HUES6 (cell line): ENCODE measurements around the gene TLCD3B.

Source experiments
- H3K27ac ChIP-seq: 2 replicates; pipeline ENCODE4 v1.7.0; 2013; ENCODE audit warnings: low read depth, mild to moderate bottlenecking, low read length, inconsistent platforms
- H3K27me3 ChIP-seq: 2 replicates; pipeline ENCODE4 v1.6.1; 2013; ENCODE audit warnings: low read length; ENCODE audit not compliant: control insufficient read depth, insufficient read depth
- H3K36me3 ChIP-seq: 2 replicates; pipeline ENCODE4 v1.6.1; 2013; ENCODE audit warnings: low read length; ENCODE audit not compliant: control insufficient read depth, insufficient read depth
- H3K4me1 ChIP-seq: 2 replicates; pipeline ENCODE4 v1.6.1; 2013; ENCODE audit warnings: low read length; ENCODE audit not compliant: control insufficient read depth, insufficient read depth
- H3K4me3 ChIP-seq: 2 replicates; pipeline ENCODE4 v1.5.1; 2013; ENCODE audit warnings: low read depth, low read length
- H3K9ac ChIP-seq: one replicate; pipeline ENCODE4 v1.6.1; 2013; ENCODE audit warnings: mild to moderate bottlenecking, low read length
- H3K9me3 ChIP-seq: 2 replicates; pipeline ENCODE4 v1.6.1; 2013; ENCODE audit warnings: low read depth, low read length; ENCODE audit not compliant: control insufficient read depth, insufficient read depth

Gene TLCD3B

DNA sequence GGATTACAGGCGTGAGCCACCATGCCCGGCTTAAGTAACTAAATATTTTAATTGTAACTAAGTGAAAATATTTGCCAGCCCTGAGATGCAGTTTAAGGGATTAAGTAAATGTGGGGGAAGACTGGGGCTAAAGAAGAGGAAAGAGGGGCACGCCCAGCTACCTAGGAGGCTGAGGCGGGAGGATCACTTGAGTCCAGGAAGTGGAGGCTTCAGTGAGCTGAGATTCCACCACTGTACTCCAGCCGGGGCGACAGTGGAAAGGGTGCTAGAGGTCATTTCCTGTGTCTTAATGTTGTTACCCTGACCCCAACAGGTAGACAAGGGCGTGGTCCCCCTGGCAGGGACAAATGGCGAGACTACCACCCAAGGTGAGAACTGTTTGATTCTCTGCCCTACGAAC, 37.3 kb upstream of the TLCD3B start:
- H3K4me3 ChIP-seq: no peak overlapping the region
- peaks cover 18% of the 10 kb centered on the region for H3K4me1 ChIP-seq
- H3K9ac ChIP-seq: peak overlapping the region; percentile 23
- no peaks in the 10 kb centered on the region for H3K27me3 ChIP-seq
- no peak overlapping the region for H3K27ac ChIP-seq
- H3K36me3 ChIP-seq: peaks cover 67% of the 10 kb centered on the region
- no peaks in the 10 kb centered on the region for H3K9me3 ChIP-seq

DNA sequence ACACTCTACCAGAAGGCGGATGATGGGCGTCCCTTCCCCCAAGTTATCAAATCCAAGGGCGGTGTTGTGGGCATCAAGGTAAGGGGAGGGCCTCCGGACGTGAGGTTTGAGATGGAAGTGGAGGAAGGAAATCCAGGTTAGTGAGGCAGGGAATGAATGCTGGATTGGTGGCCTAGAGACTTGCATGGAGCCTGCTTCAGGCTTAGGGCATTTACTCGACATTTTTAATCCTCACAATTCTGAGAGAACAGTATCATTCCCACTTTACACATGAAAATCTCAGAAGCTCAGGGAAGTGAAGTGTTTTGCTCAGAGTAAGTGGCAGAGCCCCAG, 36.5 kb upstream of the TLCD3B start:
- Histone ChIP-seq H3K9me3 (no peaks in the 10 kb centered on the region), H3K27me3 (no peaks in the 10 kb centered on the region), H3K4me1 (peaks cover 21% of the 10 kb centered on the region), H3K27ac (no peak overlapping the region), H3K4me3 (peak overlapping the region; percentile 100), H3K9ac (peak overlapping the region; percentile 99), H3K36me3 (peaks cover 67% of the 10 kb centered on the region)

DNA sequence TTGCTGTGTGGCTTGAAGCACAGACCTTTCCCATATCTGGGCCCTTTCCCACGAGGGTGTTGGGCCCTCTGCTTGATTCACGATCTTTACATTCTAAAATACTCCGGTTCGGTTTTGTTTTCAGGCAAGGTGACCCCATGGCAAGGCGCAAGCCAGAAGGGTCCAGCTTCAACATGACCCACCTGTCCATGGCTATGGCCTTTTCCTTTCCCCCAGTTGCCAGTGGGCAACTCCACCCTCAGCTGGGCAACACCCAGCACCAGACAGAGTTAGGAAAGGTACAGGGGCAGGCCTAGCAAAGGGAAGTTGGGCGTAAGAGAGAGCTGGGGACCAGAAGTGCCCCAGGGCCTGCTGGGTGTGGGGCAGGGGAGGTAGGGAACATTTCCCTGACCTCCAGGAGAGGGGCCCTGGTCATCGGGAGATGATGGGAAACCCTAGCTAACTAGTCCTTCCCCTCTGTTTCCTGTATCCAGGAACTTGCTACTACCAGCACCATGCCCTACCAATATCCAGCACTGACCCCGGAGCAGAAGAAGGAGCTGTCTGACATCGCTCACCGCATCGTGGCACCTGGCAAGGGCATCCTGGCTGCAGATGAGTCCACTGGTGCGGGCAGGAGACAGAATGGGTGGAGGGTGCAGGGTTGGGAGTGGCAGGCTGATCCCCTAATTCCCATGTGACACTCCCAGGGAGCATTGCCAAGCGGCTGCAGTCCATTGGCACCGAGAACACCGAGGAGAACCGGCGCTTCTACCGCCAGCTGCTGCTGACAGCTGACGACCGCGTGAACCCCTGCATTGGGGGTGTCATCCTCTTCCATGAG, 35.9 kb upstream of the TLCD3B start:
- Histone ChIP-seq H3K4me1 (peaks cover 21% of the 10 kb centered on the region), H3K9ac (peak overlapping the region; percentile 99), H3K27ac (peak overlapping the region; percentile 86; the same call in 1 of the 2 replicates), H3K4me3 (peak overlapping the region; percentile 100), H3K36me3 (peaks cover 62% of the 10 kb centered on the region), H3K9me3 (no peaks in the 10 kb centered on the region), H3K27me3 (no peaks in the 10 kb centered on the region)

- peaks cover 54% of the 10 kb centered on the region for H3K36me3 ChIP-seq
- H3K9ac ChIP-seq: peak overlapping the region; percentile 99
- H3K4me1 ChIP-seq: peaks cover 21% of the 10 kb centered on the region
- peak overlapping the region; percentile 100 for H3K4me3 ChIP-seq
- peak overlapping the region; percentile 86 for H3K27ac ChIP-seq
- H3K9me3 ChIP-seq: no peaks in the 10 kb centered on the region
- H3K27me3 ChIP-seq: no peaks in the 10 kb centered on the region
Measured at GRCh38 chr16:30065943-30066760, 35.1 kb upstream of the TLCD3B start.

DNA sequence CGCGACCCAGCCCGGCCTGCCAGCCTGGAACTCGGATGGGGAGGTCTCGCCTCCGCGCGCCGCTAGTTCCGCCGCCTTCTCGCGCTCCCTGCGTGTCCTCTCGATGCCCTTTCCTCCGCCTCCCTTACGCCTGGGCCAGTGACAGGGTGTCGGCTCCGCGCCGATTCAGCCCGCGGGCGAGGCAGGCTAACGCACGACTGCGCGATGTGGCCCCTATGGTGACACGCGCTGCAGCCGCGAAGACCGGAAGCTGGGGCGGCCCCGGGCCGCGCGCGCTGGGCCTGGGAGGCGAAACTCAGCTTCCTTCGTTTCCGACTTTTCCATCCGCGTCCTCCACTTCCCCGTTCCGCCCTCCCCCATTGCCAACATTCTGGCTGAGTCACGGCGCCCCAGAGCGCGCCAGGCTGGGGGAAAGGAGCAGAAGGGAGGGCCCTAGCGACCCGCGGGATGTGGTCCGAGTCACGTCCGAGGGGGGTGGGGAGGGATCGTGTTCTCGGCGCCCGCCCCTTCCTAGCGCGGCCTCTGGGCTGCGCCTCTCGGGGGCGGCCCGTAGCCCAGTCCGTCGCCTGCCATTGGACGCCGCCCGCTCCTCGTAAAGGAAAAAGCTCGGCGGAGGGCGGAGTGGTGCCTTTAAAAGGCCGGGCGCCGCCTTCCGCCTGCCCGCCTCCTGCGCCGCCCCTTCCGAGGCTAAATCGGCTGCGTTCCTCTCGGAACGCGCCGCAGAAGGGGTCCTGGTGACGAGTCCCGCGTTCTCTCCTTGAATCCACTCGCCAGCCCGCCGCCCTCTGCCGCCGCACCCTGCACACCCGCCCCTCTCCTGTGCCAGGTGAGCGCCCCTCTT, 34.3 kb upstream of the TLCD3B start, which contains the start of gene ALDOA:
ALDOA (plus strand) TSS at position 659 of the 841 bp plus-strand sequence. CDS start 1,138 bp downstream, outside the sequence.
- Histone ChIP-seq H3K36me3 (peaks cover 46% of the 10 kb centered on the region), H3K9ac (peak within 1 kb of the TSS; percentile 99), H3K4me1 (peaks cover 26% of the 10 kb centered on the region), H3K4me3 (peak within 1 kb of the TSS; percentile 100), H3K27me3 (no peaks in the 10 kb centered on the region), H3K27ac (peak within 1 kb of the TSS; percentile 86), H3K9me3 (no peaks in the 10 kb centered on the region)

DNA sequence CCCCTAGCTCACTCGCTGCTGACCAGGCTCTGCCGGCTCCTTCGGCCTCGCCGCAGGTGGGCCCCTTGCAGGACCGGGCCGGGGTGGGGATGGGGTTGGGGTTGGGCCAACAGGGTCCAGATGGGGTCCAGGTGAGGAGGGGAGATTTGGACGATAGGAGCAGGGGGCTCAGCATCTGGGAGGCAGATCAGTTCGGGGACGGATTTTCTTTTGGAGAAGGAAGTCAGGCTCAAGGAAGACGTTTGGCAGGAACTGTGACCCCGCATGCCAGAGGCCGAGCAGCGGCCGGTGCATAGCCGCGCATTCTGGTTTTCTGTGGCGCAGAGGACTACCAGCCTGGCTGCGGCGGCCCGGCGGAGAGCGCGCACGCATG, 33.6 kb upstream of the TLCD3B start:
- H3K27me3 ChIP-seq: no peaks in the 10 kb centered on the region
- H3K27ac ChIP-seq: peak overlapping the region; percentile 86; the same call in 1 of the 2 replicates
- H3K4me3 ChIP-seq: peak overlapping the region; percentile 100
- H3K9me3 ChIP-seq: no peaks in the 10 kb centered on the region
- H3K4me1 ChIP-seq: peaks cover 26% of the 10 kb centered on the region
- H3K36me3 ChIP-seq: peaks cover 40% of the 10 kb centered on the region
- H3K9ac ChIP-seq: peak overlapping the region; percentile 95

- Histone ChIP-seq H3K4me1 (peaks cover 26% of the 10 kb centered on the region), H3K9ac (peak overlapping the region; percentile 95), H3K27me3 (no peaks in the 10 kb centered on the region), H3K9me3 (no peaks in the 10 kb centered on the region), H3K4me3 (peak overlapping the region; percentile 100), H3K36me3 (peaks cover 34% of the 10 kb centered on the region), H3K27ac (peak overlapping the region; percentile 86; the same call in 1 of the 2 replicates)
Measured at GRCh38 chr16:30063893-30064728, 33.0 kb upstream of the TLCD3B start.

GRCh38 chr16:30063278-30063892, 32.3 kb upstream of the TLCD3B start:
- H3K36me3 ChIP-seq: peaks cover 26% of the 10 kb centered on the region
- peak overlapping the region; percentile 95 for H3K9ac ChIP-seq

DNA sequence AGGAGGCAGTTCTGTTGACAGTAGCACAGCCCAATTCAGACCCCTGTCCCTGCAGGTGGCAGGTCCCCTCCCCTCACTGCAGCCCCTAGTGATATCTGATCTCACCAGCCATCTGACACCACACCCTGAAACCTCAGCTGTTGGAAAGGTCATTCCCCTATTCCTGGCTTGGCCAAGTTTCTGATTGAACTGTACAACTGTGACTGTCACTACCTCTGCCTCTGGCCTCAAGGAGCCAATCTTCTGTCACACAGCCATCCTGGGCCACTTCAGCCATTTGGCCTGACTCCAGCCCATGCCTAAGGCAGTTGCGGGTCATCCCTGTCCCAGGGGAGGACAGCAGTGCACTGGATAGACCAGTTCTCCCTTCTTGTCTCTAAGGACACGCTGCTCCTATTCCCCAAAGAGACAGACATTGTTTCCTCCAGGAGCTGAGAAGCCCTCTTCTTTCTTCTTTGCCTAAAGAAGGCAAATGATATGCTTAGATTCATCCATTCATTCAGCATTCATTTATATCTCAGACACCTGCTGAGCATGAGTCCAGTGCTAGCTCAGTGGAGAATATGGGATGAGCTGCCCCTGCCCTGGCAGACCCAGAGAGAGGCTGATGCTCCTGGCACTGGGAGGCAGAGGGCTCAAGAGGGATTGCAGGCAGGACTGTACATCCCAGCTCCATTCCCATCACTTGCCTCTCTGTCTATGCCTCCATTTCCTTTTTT, 29.9 kb upstream of the TLCD3B start:
- Histone ChIP-seq H3K9ac (no peak overlapping the region), H3K27ac (no peak overlapping the region), H3K9me3 (no peaks in the 10 kb centered on the region), H3K27me3 (no peaks in the 10 kb centered on the region), H3K4me1 (peaks cover 14% of the 10 kb centered on the region), H3K4me3 (no peak overlapping the region), H3K36me3 (peaks cover 3% of the 10 kb centered on the region; the same call in 1 of the 2 replicates)

More at GRCh38 chr16:30063278-30063892, 32.3 kb upstream of the TLCD3B start:
- H3K9me3 ChIP-seq: no peaks in the 10 kb centered on the region
- no peaks in the 10 kb centered on the region for H3K27me3 ChIP-seq
- H3K4me3 ChIP-seq: peak overlapping the region; percentile 100
- H3K4me1 ChIP-seq: peaks cover 26% of the 10 kb centered on the region
- H3K27ac ChIP-seq: peak overlapping the region; percentile 86; the same call in 1 of the 2 replicates
